NB4 (cell line): ENCODE data around the gene RBM19.

Source experiments
- CTCF ChIP-seq: IDR thresholded peaks from one replicate; pipeline ENCODE4 v1.5.1; 2012; ENCODE audit warnings: low read depth, low read length
- MAX ChIP-seq: IDR thresholded peaks from 2 replicates; pipeline ENCODE4 v1.6.1; 2011; ENCODE audit warnings: low read depth, low read length
- MYC ChIP-seq: IDR thresholded peaks from 2 replicates; pipeline ENCODE4 v1.6.1; 2011; ENCODE audit warnings: low read depth, low read length
- POLR2A ChIP-seq: IDR thresholded peaks from 2 replicates; pipeline ENCODE4 v1.6.1; 2011; ENCODE audit warnings: mild to moderate bottlenecking; ENCODE audit not compliant: insufficient read length; ENCODE audit errors: extremely low read depth

GRCh38 chr12:113777751-113778150 lies 188.4 kb downstream of the RBM19 start:
- TF ChIP-seq CTCF: no peak
- no peak for TF ChIP-seq MYC
- no peak for TF ChIP-seq POLR2A
- no peak for TF ChIP-seq MAX
